Osteocyte (in vitro differentiated cells): ENCODE results near the gene HSD11B1. TPM values are rescaled to one million over a fixed set of nuclear protein-coding genes. Genes with fewer than 3 reads are reported as not detected.

Experiments
- DNase-seq: peaks from one replicate; pipeline ENCODE4 v3.0.0; 2021; ENCODE audit warnings: mixed read lengths; ENCODE audit not compliant: unreplicated experiment; ENCODE audit errors: extremely low spot score
- H3K27ac Mint-ChIP-seq: one replicate; pipeline ENCODE4 v1.8.0; 2021; ENCODE audit warnings: mild to moderate bottlenecking, mixed read lengths; ENCODE audit not compliant: unreplicated experiment
- H3K27me3 Mint-ChIP-seq: one replicate; pipeline ENCODE4 v1.8.0; 2021; ENCODE audit warnings: mixed read lengths; ENCODE audit not compliant: unreplicated experiment
- H3K36me3 Mint-ChIP-seq: one replicate; pipeline ENCODE4 v1.8.0; 2021; ENCODE audit warnings: mixed read lengths; ENCODE audit not compliant: unreplicated experiment
- H3K4me1 Mint-ChIP-seq: one replicate; pipeline ENCODE4 v1.8.0; 2021; ENCODE audit warnings: mixed read lengths; ENCODE audit not compliant: unreplicated experiment
- H3K4me3 Mint-ChIP-seq: one replicate; pipeline ENCODE4 v1.8.0; 2021; ENCODE audit warnings: mild to moderate bottlenecking, moderate library complexity, mixed read lengths; ENCODE audit not compliant: unreplicated experiment
- H3K9me3 Mint-ChIP-seq: one replicate; pipeline ENCODE4 v1.8.0; 2021; ENCODE audit warnings: mixed read lengths; ENCODE audit not compliant: unreplicated experiment
- total RNA-seq: library from RNA; stranded (reverse); gene quantifications from 2 replicates; pipeline ENCODE4 v1.2.1, GENCODE V29; 2021
- TF ChIP-seq, protein P1 (sequence below): fragments of 200-600 bp; sonication (generic); IDR thresholded peaks from 2 replicates; pipeline ENCODE4 v1.5.0; 2021; ENCODE audit warnings: antibody characterized with exemption, mild to moderate bottlenecking, moderate library complexity

HSD11B1 gene
- total RNA-seq, 1 donor from 2014 or later = not detected

- H3K9me3 Mint-ChIP-seq = no peaks in the 10 kb centered on the region
- H3K4me3 Mint-ChIP-seq = no peak overlapping the region
- no peak for DNase-seq
- H3K27me3 Mint-ChIP-seq = peaks cover 67% of the 10 kb centered on the region
- H3K4me1 Mint-ChIP-seq = no peaks in the 10 kb centered on the region
- TF ChIP-seq, protein P1, sequence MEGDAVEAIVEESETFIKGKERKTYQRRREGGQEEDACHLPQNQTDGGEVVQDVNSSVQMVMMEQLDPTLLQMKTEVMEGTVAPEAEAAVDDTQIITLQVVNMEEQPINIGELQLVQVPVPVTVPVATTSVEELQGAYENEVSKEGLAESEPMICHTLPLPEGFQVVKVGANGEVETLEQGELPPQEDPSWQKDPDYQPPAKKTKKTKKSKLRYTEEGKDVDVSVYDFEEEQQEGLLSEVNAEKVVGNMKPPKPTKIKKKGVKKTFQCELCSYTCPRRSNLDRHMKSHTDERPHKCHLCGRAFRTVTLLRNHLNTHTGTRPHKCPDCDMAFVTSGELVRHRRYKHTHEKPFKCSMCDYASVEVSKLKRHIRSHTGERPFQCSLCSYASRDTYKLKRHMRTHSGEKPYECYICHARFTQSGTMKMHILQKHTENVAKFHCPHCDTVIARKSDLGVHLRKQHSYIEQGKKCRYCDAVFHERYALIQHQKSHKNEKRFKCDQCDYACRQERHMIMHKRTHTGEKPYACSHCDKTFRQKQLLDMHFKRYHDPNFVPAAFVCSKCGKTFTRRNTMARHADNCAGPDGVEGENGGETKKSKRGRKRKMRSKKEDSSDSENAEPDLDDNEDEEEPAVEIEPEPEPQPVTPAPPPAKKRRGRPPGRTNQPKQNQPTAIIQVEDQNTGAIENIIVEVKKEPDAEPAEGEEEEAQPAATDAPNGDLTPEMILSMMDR = no peak
- no peak overlapping the region for H3K27ac Mint-ChIP-seq
- no peaks in the 10 kb centered on the region for H3K36me3 Mint-ChIP-seq
Measured at GRCh38 chr1:209708297-209708696, 3.7 kb downstream of the HSD11B1 start.

DNA sequence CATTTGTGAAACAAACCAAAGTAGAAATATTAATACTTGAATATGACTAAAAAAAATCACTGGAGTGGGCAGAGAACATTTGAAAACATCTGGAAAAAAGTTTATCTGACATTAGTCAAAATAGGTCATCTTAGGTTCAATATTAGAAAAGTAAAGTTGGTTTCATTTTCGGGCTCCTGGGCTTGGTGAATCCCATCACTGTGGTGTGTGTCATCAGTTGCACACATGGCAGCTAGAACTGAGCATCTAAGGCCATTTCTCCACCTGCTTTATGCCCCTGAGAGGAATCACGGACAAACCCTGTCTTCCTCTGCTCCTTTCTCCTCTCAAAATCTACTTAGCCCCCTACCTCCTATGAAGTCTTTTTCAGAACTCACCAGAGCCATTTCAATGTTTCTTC is 5.4 kb downstream of the HSD11B1 start:
- TF ChIP-seq, protein P1 = no peak
- no peak for DNase-seq
- no peaks in the 10 kb centered on the region for H3K36me3 Mint-ChIP-seq
- peaks cover 66% of the 10 kb centered on the region for H3K27me3 Mint-ChIP-seq
- H3K4me3 Mint-ChIP-seq = no peak overlapping the region
- H3K27ac Mint-ChIP-seq = no peak overlapping the region
- no peaks in the 10 kb centered on the region for H3K9me3 Mint-ChIP-seq
- H3K4me1 Mint-ChIP-seq = no peaks in the 10 kb centered on the region

DNA sequence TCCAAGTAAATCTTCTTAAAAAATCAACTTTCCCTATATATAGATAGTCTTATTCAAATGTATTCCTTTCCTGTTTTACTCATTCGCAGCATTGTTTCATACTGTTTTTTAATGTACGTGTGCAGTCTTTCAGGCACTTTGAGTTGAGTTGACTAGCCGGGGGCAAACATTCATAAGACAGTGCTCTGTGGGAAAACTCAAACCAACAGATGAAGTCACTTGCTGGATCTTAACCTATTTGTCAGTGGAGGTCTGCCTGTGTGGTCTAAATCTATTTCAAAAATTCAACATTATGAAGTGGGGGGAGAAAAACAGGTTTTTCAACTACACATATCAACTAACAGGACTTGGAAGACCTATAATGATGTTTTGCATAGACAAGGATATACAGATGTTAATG is 6.2 kb downstream of the HSD11B1 start:
- Mint-ChIP-seq H3K4me1 (no peaks in the 10 kb centered on the region), H3K36me3 (no peaks in the 10 kb centered on the region), H3K27ac (no peak overlapping the region), H3K4me3 (no peak overlapping the region), H3K9me3 (no peaks in the 10 kb centered on the region), H3K27me3 (peaks cover 67% of the 10 kb centered on the region)
- DNase-seq = no peak
- TF ChIP-seq, protein P1 = no peak

DNA sequence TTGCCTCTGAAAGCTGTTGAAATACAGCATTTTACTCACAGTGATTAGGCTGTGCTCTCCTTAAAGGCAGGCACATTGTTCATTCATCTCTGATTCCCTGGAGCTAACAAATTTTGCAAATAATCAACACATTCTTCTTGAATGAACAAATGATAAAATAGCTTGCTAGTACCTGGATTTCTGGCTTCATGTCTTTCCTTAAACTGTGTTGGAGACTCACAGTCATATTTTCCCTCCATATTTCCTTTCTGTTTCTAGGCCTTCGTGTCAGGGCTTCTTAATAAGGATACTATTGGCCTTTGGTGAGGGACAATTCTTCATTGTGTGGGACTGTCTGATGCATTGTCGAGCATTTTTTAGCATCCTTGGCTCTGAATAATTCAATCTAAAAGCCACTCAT is 9.7 kb downstream of the HSD11B1 start:
- Mint-ChIP-seq H3K4me3 (no peak overlapping the region), H3K27ac (no peak overlapping the region), H3K27me3 (peaks cover 56% of the 10 kb centered on the region), H3K36me3 (no peaks in the 10 kb centered on the region), H3K4me1 (no peaks in the 10 kb centered on the region), H3K9me3 (no peaks in the 10 kb centered on the region)
- TF ChIP-seq, protein P1 = no peak
- DNase-seq = no peak

DNA sequence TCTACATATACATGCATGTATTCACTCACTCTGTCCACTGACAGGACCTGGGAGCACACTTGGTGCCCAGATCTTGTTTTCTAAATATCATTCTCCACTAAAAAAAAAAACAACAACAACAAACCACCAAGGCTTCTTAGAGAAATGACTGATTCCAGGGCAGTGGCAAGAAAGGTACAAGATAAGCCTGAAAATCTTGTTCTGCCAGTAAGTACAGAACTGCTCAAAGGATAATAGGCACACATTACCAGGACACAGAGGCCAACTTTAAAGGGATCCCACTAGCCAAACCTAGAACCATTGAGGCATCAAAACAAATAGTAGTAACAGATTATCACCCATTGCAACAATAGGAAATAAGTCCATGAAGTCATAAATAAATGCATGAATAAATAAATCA is 10.7 kb downstream of the HSD11B1 start:
- TF ChIP-seq, protein P1 = no peak
- Mint-ChIP-seq H3K27me3 (peaks cover 48% of the 10 kb centered on the region), H3K36me3 (no peaks in the 10 kb centered on the region), H3K4me1 (no peaks in the 10 kb centered on the region), H3K4me3 (no peak overlapping the region), H3K9me3 (no peaks in the 10 kb centered on the region), H3K27ac (no peak overlapping the region)
- DNase-seq = no peak
